HepG2 (cell line): ENCODE data around the gene GPSM1. TPM values are rescaled to one million over a fixed set of nuclear protein-coding genes. Genes with fewer than 3 reads are reported as not detected.

Source experiments
- ATAC-seq: fragments of 200-7000 bp; cut with Tn5 transposase; 3 replicates; pipeline ENCODE4 v1.9.1; 2020; ENCODE audit warnings: mild to moderate bottlenecking, moderate library complexity
- BruUV-seq: library from RNA; stranded (reverse); fragments of 400-500 nt; replicated peaks from 2 replicates; lab custom pipeline; 2021; lab: Mats Ljungman, UMichigan
- CTCF ChIA-PET: fragments of 300-600 bp; formaldehyde crosslinking; extraction: SDS; loops from one replicate; lab custom pipeline; 2021; ENCODE audit warnings: low total read pairs, inconsistent platforms, low intra/inter-chr PET ratio; lab: Yijun Ruan, JAX
- POLR2A ChIA-PET: fragments of 350-600 bp; sonication (Branson Sonifier 250); formaldehyde crosslinking; loops from one replicate; lab custom pipeline; 2020; ENCODE audit warnings: antibody characterized with exemption, inconsistent platforms; lab: Yijun Ruan, JAX
- DNase-seq: peaks from one replicate; pipeline ENCODE4 v3.0.0-alpha.2; 2015; ENCODE audit warnings: low spot score
- FAIRE-seq: peaks from 3 replicates; lab custom pipeline; 2011; peaks lifted over from hg19 to GRCh38; lab: Jason Lieb, UNC
- H2AFZ ChIP-seq: one replicate; pipeline ENCODE4 v1.6.1; 2011; ENCODE audit warnings: low read length, inconsistent platforms
- H3K27ac ChIP-seq: fragments of 300-600 bp; 3 replicates; pipeline ENCODE4 v1.8.0; 2011; ENCODE audit warnings: mixed run types, mild to moderate bottlenecking, mixed read lengths, low read length, inconsistent platforms; ENCODE audit not compliant: insufficient read depth; ENCODE audit errors: extremely low read length
- H3K27me3 ChIP-seq, 2 experiments: fragments of 200-600 bp in 1 of 2; 2 replicates in 1 of 2; 3 replicates in 1 of 2; pipeline versions ENCODE4 v1.6.0 to v1.8.0; 2011; ENCODE audit warnings: low read length in 2 of 2, mild to moderate bottlenecking in 2 of 2, moderate library complexity in 2 of 2, inconsistent platforms in 1 of 2; ENCODE audit not compliant: insufficient read depth in 2 of 2, control insufficient read depth in 1 of 2
- H3K36me3 ChIP-seq, 2 experiments: fragments of 200-600 bp in 1 of 2; replicated peaks in 1 of 2; 2 replicates in 1 of 2; 3 replicates in 1 of 2; pipeline versions ENCODE4 v1.5.1 to v1.8.0; 2011; ENCODE audit warnings: low read length in 2 of 2, inconsistent platforms in 1 of 2; ENCODE audit not compliant: insufficient read depth in 2 of 2, control insufficient read depth in 1 of 2
- H3K4me1 ChIP-seq: 2 replicates; pipeline ENCODE4 v1.5.1; 2012; ENCODE audit warnings: low read length, inconsistent platforms; ENCODE audit not compliant: insufficient read depth
- H3K4me2 ChIP-seq: 2 replicates; pipeline ENCODE4 v1.6.0; 2011; ENCODE audit warnings: low read depth, low read length, inconsistent platforms
- H3K4me3 ChIP-seq, 3 experiments: fragments of 200-600 bp in 1 of 3; sonication (generic), shearing (Covaris generic) in 1 of 3; replicated peaks in 1 of 3; 2 replicates each; pipeline ENCODE4 v1.5.1; 2011 to 2016; ENCODE audit warnings: low read length in 3 of 3, inconsistent platforms in 2 of 3, low read depth in 2 of 3, mild to moderate bottlenecking in 2 of 3, control low read depth in 1 of 3, mixed read lengths in 1 of 3; ENCODE audit not compliant: insufficient read depth in 1 of 3
- H3K79me2 ChIP-seq: one replicate; pipeline ENCODE4 v1.6.1; 2011; ENCODE audit warnings: low read length, inconsistent platforms; ENCODE audit not compliant: insufficient read depth
- H3K9ac ChIP-seq: 2 replicates; pipeline ENCODE4 v1.6.0; 2011; ENCODE audit warnings: mild to moderate bottlenecking, low read depth, low read length, inconsistent platforms; ENCODE audit not compliant: insufficient read depth
- H3K9me3 ChIP-seq: 2 replicates; pipeline ENCODE4 v1.5.1; 2012; ENCODE audit warnings: mild to moderate bottlenecking, low read length
- H4K20me1 ChIP-seq: 2 replicates; pipeline ENCODE4 v1.6.0; 2011; ENCODE audit warnings: inconsistent platforms, mild to moderate bottlenecking, low read length, moderate library complexity; ENCODE audit not compliant: insufficient read depth
- AGO2 ChIP-seq: fragments of 200-400 bp; formaldehyde crosslinking; optimal IDR thresholded peaks from 2 replicates; pipeline ENCODE3; 2017; ENCODE audit warnings: mild to moderate bottlenecking, low read depth, low read length, moderate library complexity
- REST ChIP-seq, 2 experiments: IDR thresholded peaks; 2 replicates each; pipeline ENCODE4 v1.6.1; 2011 to 2012; ENCODE audit warnings: low read length in 2 of 2, borderline replicate concordance in 1 of 2, low read depth in 1 of 2, mild to moderate bottlenecking in 1 of 2, moderate library complexity in 1 of 2
- WGBS: methylation state at CpG from one replicate; pipeline ENCODE4 v1.1.6; 2017; ENCODE audit warnings: low lambda C conversion rate; 5-methylcytosine and 5-hydroxymethylcytosine counted together
- in situ Hi-C: cut with HindIII; loops from 2 replicates; pipeline ENCODE4 v1.10.0; 2017; ENCODE audit warnings: low pct_unique_long_range_greater_than_20kb; ENCODE audit not compliant: extremely low pct_ligation_motif_present
- intact Hi-C: fragments of 100-400 bp; cut with micrococcal nuclease; formaldehyde crosslinking; loops from one replicate; pipeline ENCODE4 v1.10.0; 2022; ENCODE audit not compliant: unreplicated experiment
- polyA plus RNA-seq, 8 experiments: library from polyadenylated mRNA; depleted of rRNA in 3 of 8; stranded (reverse) in 7 of 8; unstranded in 1 of 8; fragments of >200 nt; fragmentation: Illumina TruSeq in 4 of 8; extraction: Trizol in 4 of 8; gene quantifications; 2 replicates each; pipeline versions ENCODE4 v1.2.1 to v1.2.3, GENCODE V29; 2011 to 2016; ENCODE audit warnings: low read depth in 4 of 8, missing spikeins in 1 of 8, mixed read lengths in 1 of 8; ENCODE audit not compliant: insufficient read depth in 1 of 8
- total RNA-seq, 5 experiments: library from RNA; depleted of rRNA; stranded (reverse); fragments of >200 nt; fragmentation: Illumina TruSeq; extraction: Trizol; gene quantifications; 2 replicates each; pipeline ENCODE4 v1.2.3, GENCODE V29; 2016; ENCODE audit warnings: low read depth in 1 of 5

GPSM1 gene
- total and polyA plus RNA-seq, 2 of the 13 experiments (the other 11 are each of a cell fraction or from before 2014, with no cell fraction given) = 1.0 to 2.4 TPM

- H3K27ac ChIP-seq = no peak overlapping the region
- 95% methylated on average over 6 of the region's 21 CpGs for WGBS
- H3K27me3 ChIP-seq = no peaks in the 10 kb centered on the region
- no TSS peak for BruUV-seq
- no peak overlapping the region for H3K9ac ChIP-seq
- intact Hi-C loops = no loop called here
- no peak overlapping the region for H2AFZ ChIP-seq
- H3K79me2 ChIP-seq = peaks cover 2% of the 10 kb centered on the region
- ATAC-seq (no peak), DNase-seq (no peak), FAIRE-seq (no peak)
- H3K4me1 ChIP-seq = no peaks in the 10 kb centered on the region; the same call in 1 of the 2 replicates
- no peaks in the 10 kb centered on the region for H3K9me3 ChIP-seq
- no peak overlapping the region for H3K4me3 ChIP-seq
- ChIA-PET CTCF (no interaction called here), POLR2A (no interaction called here)
- TF ChIP-seq REST (IDR thresholded peaks at IDR 0.05; ENCODE audit: borderline replicate concordance in 1 of 2, low read depth in 1 of 2, low read length in 2 of 2) = no peak
- TF ChIP-seq AGO2 = peak; percentile 38
- in situ Hi-C loops = no loop called here
- peaks cover 29 to 70% of the 10 kb centered on the region in 2 experiments; a peak in 4 of 5 replicates for H3K36me3 ChIP-seq
- 0 out of 2 replicates have a peak, but pooled peaks cover 2% of the 10 kb centered on the region for H4K20me1 ChIP-seq
- no peak overlapping the region for H3K4me2 ChIP-seq
These were observed 65.5 kb downstream of the GPSM1 start for GRCh38 chr9:136392538-136393449.
